K562 (cell line): Measurements from ENCODE around the gene POGLUT2. TPM values are rescaled to one million over a fixed set of nuclear protein-coding genes. Genes with fewer than 3 reads are reported as not detected.

Experiments
- CBX3 ChIP-seq, 2 experiments: IDR thresholded peaks; 1 replicate in 1 of 2; 2 replicates in 1 of 2; pipeline ENCODE4 v1.6.1; 2012; ENCODE audit warnings: inconsistent platforms in 2 of 2, low read length in 2 of 2, borderline replicate concordance in 1 of 2, control low read depth in 1 of 2
- CHD2 ChIP-seq: IDR thresholded peaks from 2 replicates; pipeline ENCODE4 v1.6.1; 2011; ENCODE audit warnings: low read depth, low read length
- CLOCK ChIP-seq: fragments of 250-450 bp; sonication (Bioruptor Pico); IDR thresholded peaks from 2 replicates; pipeline ENCODE4 v1.4.0; 2020; ENCODE audit warnings: mild to moderate bottlenecking, moderate library complexity, borderline replicate concordance
- CREB1 ChIP-seq, 2 experiments: sonication (generic) in 1 of 2; formaldehyde crosslinking in 1 of 2; IDR thresholded peaks; 2 replicates each; pipeline versions ENCODE4 v1.6.1 to v1.8.0; 2012 to 2022; ENCODE audit warnings: inconsistent platforms in 1 of 2, mild to moderate bottlenecking in 1 of 2, missing genetic modification reagents in 1 of 2, moderate library complexity in 1 of 2
- ESRRA ChIP-seq: fragments of 450-650 bp; IDR thresholded peaks from 2 replicates; pipeline ENCODE4 v1.6.1; 2014; ENCODE audit warnings: low read depth, mild to moderate bottlenecking, moderate library complexity, borderline replicate concordance
- HDAC3 ChIP-seq: fragments of 450-650 bp; IDR thresholded peaks from 2 replicates; pipeline ENCODE4 v1.6.1; 2018; ENCODE audit warnings: borderline replicate concordance, mild to moderate bottlenecking, moderate library complexity; ENCODE audit not compliant: partially characterized antibody
- HMBOX1 ChIP-seq: sonication (generic); IDR thresholded peaks from 2 replicates; pipeline ENCODE4 v1.6.1; 2016
- HSF4 ChIP-seq: fragments of 250-450 bp; sonication (Bioruptor Pico); IDR thresholded peaks from 2 replicates; pipeline ENCODE4 v2.1.2; 2022; ENCODE audit warnings: mild to moderate bottlenecking, moderate library complexity, borderline replicate concordance
- NELFE ChIP-seq: IDR thresholded peaks from 2 replicates; pipeline ENCODE4 v1.6.1; 2011; ENCODE audit warnings: mild to moderate bottlenecking; ENCODE audit not compliant: insufficient read depth, insufficient read length
- PYGO2 ChIP-seq: fragments of 450-650 bp; IDR thresholded peaks from 2 replicates; pipeline ENCODE4 v1.6.1; 2016; ENCODE audit warnings: mild to moderate bottlenecking, missing genetic modification characterization, moderate library complexity, missing compliant biosample characterization
- SMARCB1 ChIP-seq: IDR thresholded peaks from 2 replicates; pipeline ENCODE4 v1.6.1; 2011; ENCODE audit warnings: improper control_type of control experiment, low read depth; ENCODE audit not compliant: insufficient read length
- SNIP1 ChIP-seq: fragments of 450-650 bp; IDR thresholded peaks from 2 replicates; pipeline ENCODE4 v1.7.1; 2017; ENCODE audit warnings: low read depth, mild to moderate bottlenecking
- TBL1XR1 ChIP-seq, 2 experiments: IDR thresholded peaks; 2 replicates each; pipeline ENCODE4 v1.6.1; 2012; ENCODE audit warnings: improper control_type of control experiment in 2 of 2, low read length in 2 of 2, mild to moderate bottlenecking in 1 of 2
- U2AF2 ChIP-seq: fragments of 200-400 bp; formaldehyde crosslinking; optimal IDR thresholded peaks from 2 replicates; pipeline ENCODE3; 2017; ENCODE audit warnings: low read depth, mild to moderate bottlenecking, low read length
- ZNF217 ChIP-seq: sonication (generic); formaldehyde crosslinking; IDR thresholded peaks from 2 replicates; pipeline ENCODE4 v1.8.0; 2022; ENCODE audit warnings: mild to moderate bottlenecking, missing genetic modification reagents
- ZNF644 ChIP-seq: fragments of 200-800 bp; sonication (Bioruptor generic); IDR thresholded peaks from 2 replicates; pipeline ENCODE4 v1.6.1; 2016; ENCODE audit warnings: low read depth, missing genetic modification characterization, missing compliant biosample characterization
- polyA plus RNA-seq, 8 experiments: library from polyadenylated mRNA; depleted of rRNA in 4 of 8; stranded (reverse) in 5 of 8; unstranded in 3 of 8; fragments of >200 nt; fragmentation: Nextera tagmentation in 2 of 8; fragmentation: Illumina TruSeq in 1 of 8; extraction: Ambion mirVana in 2 of 8; extraction: Trizol in 1 of 8; gene quantifications; 2 replicates each; pipeline versions ENCODE4 v1.2.1 to v1.2.3, GENCODE V29; 2011 to 2014; ENCODE audit warnings: inconsistent platforms in 1 of 8, missing spikeins in 1 of 8
- total RNA-seq, 7 experiments: library from RNA; depleted of rRNA in 6 of 7; stranded (reverse); fragments of >200 nt in 6 of 7; fragmentation: Illumina TruSeq in 2 of 7; extraction: Trizol in 2 of 7; gene quantifications; 2 replicates each; pipeline versions ENCODE4 v1.2.1 to v1.2.3, GENCODE V29; 2011 to 2021; ENCODE audit warnings: low replicate concordance in 1 of 7
- TF ChIP-seq, protein P1 (sequence below): fragments of 250-450 bp; sonication (Bioruptor Pico); IDR thresholded peaks from 2 replicates; pipeline ENCODE4 v1.5.0; 2021

POGLUT2 gene
- total and polyA plus RNA-seq, 9 of the 15 experiments (the other 6 are each of a cell fraction or from before 2014, with no cell fraction given): 3.8 to 11.8 (median 10.8) TPM

GRCh38 chr13:102800145-102801041, 1.6 kb upstream of the POGLUT2 start (continued):
- TF ChIP-seq, protein P1, sequence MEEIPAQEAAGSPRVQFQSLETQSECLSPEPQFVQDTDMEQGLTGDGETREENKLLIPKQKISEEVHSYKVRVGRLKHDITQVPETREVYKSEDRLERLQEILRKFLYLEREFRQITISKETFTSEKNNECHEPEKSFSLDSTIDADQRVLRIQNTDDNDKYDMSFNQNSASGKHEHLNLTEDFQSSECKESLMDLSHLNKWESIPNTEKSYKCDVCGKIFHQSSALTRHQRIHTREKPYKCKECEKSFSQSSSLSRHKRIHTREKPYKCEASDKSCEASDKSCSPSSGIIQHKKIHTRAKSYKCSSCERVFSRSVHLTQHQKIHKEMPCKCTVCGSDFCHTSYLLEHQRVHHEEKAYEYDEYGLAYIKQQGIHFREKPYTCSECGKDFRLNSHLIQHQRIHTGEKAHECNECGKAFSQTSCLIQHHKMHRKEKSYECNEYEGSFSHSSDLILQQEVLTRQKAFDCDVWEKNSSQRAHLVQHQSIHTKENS: no peak
- TF ChIP-seq NELFE (no peak), PYGO2 (tag) (no peak), SMARCB1 (no peak), ESRRA (0 out of 2 replicates have a peak, but pooled peaks have one; percentile 15), CHD2 (no peak), CREB1 (IDR thresholded peaks at IDR 0.05) (0 out of 2 replicates have a peak, but pooled peaks have one; percentile 8), CREB1 (CRISPR knock-in tag; IDR thresholded peaks at IDR 0.05) (no peak; the same call in 1 of the 2 replicates), U2AF2 (no peak), ZNF644 (no peak), ZNF217 (CRISPR knock-in tag) (no peak), CLOCK (CRISPR knock-in tag) (no peak), SNIP1 (no peak), HDAC3 (no peak), HMBOX1 (no peak), CBX3 (IDR thresholded peaks at IDR 0.05; ENCODE audit: borderline replicate concordance in 1 of 2, low read length in 2 of 2) (peak in 1 of 2 experiments; percentile 53; a peak in 1 of 3 replicates), HSF4 (CRISPR knock-in tag) (no peak), TBL1XR1 (IDR thresholded peaks at IDR 0.05; ENCODE audit: low read length in 2 of 2) (no peak)
